T-helper 17 cell (primary cell): Measurements from ENCODE around the gene CBX5. TPM values are rescaled to one million over a fixed set of nuclear protein-coding genes. Genes with fewer than 3 reads are reported as not detected.
A peak's percentile ranks its signal among the peaks of the same experiment; 100 is the strongest.
"Not testable (repeated sequence)": the region's sequence is repeated elsewhere in the genome, so short reads cannot be mapped to it uniquely, and the experiment has no call there.

ENCODE experiments used
- ATAC-seq: fragments of 150-1000 bp; cut with Tn5 transposase; 2 replicates; pipeline ENCODE4 v1.10.0; 2021; ENCODE audit warnings: mild to moderate bottlenecking, moderate library complexity
- DNase-seq, 3 donors: peaks; one replicate each; pipeline versions ENCODE4 v3.0.0 to v3.0.0-alpha.2; 2020 to 2021
- H3K9me3 ChIP-seq: one replicate; pipeline ENCODE4 v1.7.0; 2013; ENCODE audit warnings: low read length, mild to moderate bottlenecking; ENCODE audit not compliant: control insufficient read depth, poor library complexity, severe bottlenecking
- H3K27ac Mint-ChIP-seq: one replicate; pipeline ENCODE4 v1.8.0; 2022; ENCODE audit warnings: mild to moderate bottlenecking, moderate library complexity, mixed read lengths
- H3K27me3 Mint-ChIP-seq: one replicate; pipeline ENCODE4 v1.8.0; 2022; ENCODE audit warnings: mixed read lengths
- H3K36me3 Mint-ChIP-seq: one replicate; pipeline ENCODE4 v1.8.0; 2022; ENCODE audit warnings: low read depth, mixed read lengths
- H3K4me1 Mint-ChIP-seq: one replicate; pipeline ENCODE4 v1.8.0; 2022; ENCODE audit warnings: mild to moderate bottlenecking, mixed read lengths
- H3K4me3 Mint-ChIP-seq: one replicate; pipeline ENCODE4 v1.8.0; 2022; ENCODE audit warnings: mild to moderate bottlenecking, moderate library complexity, mixed read lengths
- total RNA-seq, 4 donors: library from RNA in 2 of 4; stranded (reverse) in 2 of 4; gene quantifications; one replicate each; pipeline ENCODE4 v1.2.3 and lab custom pipeline; 2022 to 2026

CBX5 gene
- total RNA-seq: 10 to 100 TPM; 31.1 to 34.9 TPM
- total RNA-seq (lab: John Stamatoyannopoulos, UW): 70.8 to 72.6 reads per million in 2 donors

DNA sequence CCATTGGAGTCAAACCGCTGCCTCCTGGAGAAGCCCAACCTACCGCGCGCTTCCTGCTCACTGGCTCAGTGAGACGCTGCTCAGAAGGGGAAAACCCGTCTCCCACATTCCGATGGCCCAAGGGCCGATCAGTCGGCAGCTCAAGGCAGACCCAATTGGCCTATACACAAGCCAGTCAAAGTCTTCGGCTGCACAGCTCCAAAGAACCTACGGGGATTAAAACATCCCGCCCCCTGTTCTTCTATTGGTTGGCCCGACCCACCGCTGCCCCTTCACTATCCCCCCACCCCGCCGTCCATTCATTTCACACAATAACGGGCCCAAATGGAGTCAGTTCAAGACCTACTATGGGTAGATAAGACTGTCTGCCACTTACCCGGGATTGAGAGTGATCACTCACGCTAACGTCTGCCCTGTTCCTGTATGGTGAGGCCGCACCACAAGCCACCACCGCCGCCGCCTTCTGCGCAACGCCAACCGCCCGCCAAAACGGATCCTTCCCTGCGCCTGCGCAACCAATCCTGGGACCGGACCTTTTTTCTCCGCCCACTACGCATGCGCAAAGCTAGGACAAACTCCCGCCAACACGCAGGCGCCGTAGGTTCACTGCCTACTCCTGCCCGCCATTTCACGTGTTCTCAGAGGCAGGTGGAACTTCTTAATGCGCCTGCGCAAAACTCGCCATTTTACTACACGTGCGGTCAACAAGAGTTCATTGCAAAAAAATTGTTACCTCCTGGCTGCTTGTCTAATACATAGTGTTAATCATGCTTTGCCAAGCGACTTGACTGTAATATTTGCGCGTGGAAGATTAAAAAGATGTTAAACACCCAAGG, at the start of gene CBX5:
Gene CBX5, minus strand, starts transcription at position 491 of the 836 bp plus-strand sequence. CDS start 22,472 bp downstream, outside the sequence.
- H3K4me3 Mint-ChIP-seq: no peak within 1 kb of the TSS

GRCh38 chr12:54328595-54329337, 48.8 kb upstream of the CBX5 start:
- Mint-ChIP-seq H3K27ac (peak overlapping the region; percentile 82), H3K4me3 (no peak overlapping the region), H3K4me1 (peaks cover 37% of the 10 kb centered on the region), H3K27me3 (no peaks in the 10 kb centered on the region), H3K36me3 (peaks cover 3% of the 10 kb centered on the region)
- DNase-seq: no peak
- H3K9me3 ChIP-seq: no peaks in the 10 kb centered on the region
- no peak for ATAC-seq

More for the DNA sequence above, at the start of gene CBX5:
- DNase-seq (peak; percentile 97 to 99 (median 99)), ATAC-seq (peak; percentile 71)
- H3K27ac Mint-ChIP-seq: no peak within 1 kb of the TSS
- H3K36me3 Mint-ChIP-seq: peaks cover 14% of the 10 kb centered on the region
- peaks cover 5% of the 10 kb centered on the region for H3K9me3 ChIP-seq
- H3K27me3 Mint-ChIP-seq: no peaks in the 10 kb centered on the region
- peaks cover 53% of the 10 kb centered on the region for H3K4me1 Mint-ChIP-seq

DNA sequence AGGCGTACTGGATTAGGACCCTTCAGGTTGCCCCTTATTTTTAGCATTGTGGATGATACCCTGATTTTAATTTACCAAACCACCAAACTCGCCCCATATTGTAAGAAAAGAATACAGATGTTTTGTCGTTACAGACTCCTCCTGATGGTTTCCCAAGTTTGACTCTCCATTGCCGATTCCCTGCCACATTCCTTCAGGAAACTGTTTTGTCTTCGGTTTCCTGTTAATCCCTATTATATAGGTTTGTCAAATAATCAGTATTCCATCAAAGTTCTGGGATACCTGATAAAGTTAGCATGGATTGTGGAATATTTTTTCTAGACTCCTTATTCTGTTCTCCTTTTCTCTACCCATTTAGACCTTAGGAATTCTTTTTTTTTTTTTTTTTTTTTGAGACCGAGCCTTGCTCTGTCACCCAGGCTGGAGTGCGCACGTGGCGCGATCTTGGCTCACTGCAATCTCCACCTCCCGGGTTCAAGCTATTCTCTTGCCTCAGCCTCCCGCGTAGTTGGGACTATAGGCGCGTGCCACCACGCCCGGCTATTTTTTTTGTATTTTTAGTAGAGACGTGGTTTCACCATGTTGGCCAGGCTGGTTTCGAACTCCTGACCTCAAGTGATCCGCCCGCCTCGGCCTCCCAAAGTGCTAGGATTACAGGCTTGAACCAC, 45.7 kb upstream of the CBX5 start:
- H3K9me3 ChIP-seq, H3K27me3 Mint-ChIP-seq, H3K36me3 Mint-ChIP-seq, ATAC-seq, DNase-seq: not testable (repeated sequence)
- Mint-ChIP-seq H3K4me3 (peak overlapping the region; percentile 100), H3K27ac (peak overlapping the region; percentile 99), H3K4me1 (peaks cover 35% of the 10 kb centered on the region)

GRCh38 chr12:54324617-54325441, 44.9 kb upstream of the CBX5 start, which contains the start of gene COPZ1:
COPZ1 (plus strand) TSS chr12:54325131; CDS start chr12:54325164, 33 bp downstream.
- peaks cover 3% of the 10 kb centered on the region for H3K36me3 Mint-ChIP-seq
- no peaks in the 10 kb centered on the region for H3K27me3 Mint-ChIP-seq
- H3K27ac Mint-ChIP-seq: peak within 1 kb of the TSS; percentile 99
- H3K9me3 ChIP-seq: no peaks in the 10 kb centered on the region
- H3K4me1 Mint-ChIP-seq: peaks cover 30% of the 10 kb centered on the region
- peak; percentile 78 to 88 (median 82) for DNase-seq
- H3K4me3 Mint-ChIP-seq: peak within 1 kb of the TSS; percentile 100
- ATAC-seq: peak; percentile 96

- no peaks in the 10 kb centered on the region for H3K27me3 Mint-ChIP-seq
- ATAC-seq: no peak
- H3K36me3 Mint-ChIP-seq: peaks cover 4% of the 10 kb centered on the region
- peaks cover 14% of the 10 kb centered on the region for H3K4me1 Mint-ChIP-seq
- H3K4me3 Mint-ChIP-seq: no peak overlapping the region
- no peak for DNase-seq
- no peak overlapping the region for H3K27ac Mint-ChIP-seq
- no peaks in the 10 kb centered on the region for H3K9me3 ChIP-seq
Observed at GRCh38 chr12:54321363-54321762, 41.4 kb upstream of the CBX5 start.

- not testable (repeated sequence) for H3K9me3 ChIP-seq, H3K4me1 Mint-ChIP-seq, H3K36me3 Mint-ChIP-seq, DNase-seq, H3K27ac Mint-ChIP-seq, H3K27me3 Mint-ChIP-seq, H3K4me3 Mint-ChIP-seq, ATAC-seq
Observed at GRCh38 chr12:54312309-54312708, 32.4 kb upstream of the CBX5 start.

DNA sequence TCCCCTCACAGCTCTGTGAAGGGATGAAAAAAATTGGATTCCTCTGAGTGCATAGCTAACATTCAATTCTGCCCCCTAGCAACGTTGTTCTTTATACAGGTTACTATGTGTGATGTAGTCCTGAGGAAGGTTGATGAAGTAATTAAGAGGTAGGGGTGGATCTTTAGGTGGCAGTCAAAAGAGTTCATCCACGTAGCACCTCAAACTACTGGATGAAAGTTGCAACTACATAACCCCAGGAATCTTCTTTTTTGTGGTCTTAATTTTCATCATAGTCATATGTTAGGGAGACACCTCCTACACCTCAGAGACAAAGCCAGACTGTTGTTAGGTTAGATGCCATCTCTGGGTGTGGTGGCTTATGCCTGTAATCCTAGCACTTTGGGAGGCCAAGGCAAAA, 31.1 kb upstream of the CBX5 start:
- peaks cover 14% of the 10 kb centered on the region for H3K4me1 Mint-ChIP-seq
- H3K36me3 Mint-ChIP-seq: peaks cover 6% of the 10 kb centered on the region
- peaks cover 5% of the 10 kb centered on the region for H3K27me3 Mint-ChIP-seq
- no peak overlapping the region for H3K4me3 Mint-ChIP-seq
- ATAC-seq (no peak), DNase-seq (no peak)
- H3K27ac Mint-ChIP-seq: no peak overlapping the region
- no peaks in the 10 kb centered on the region for H3K9me3 ChIP-seq

DNA sequence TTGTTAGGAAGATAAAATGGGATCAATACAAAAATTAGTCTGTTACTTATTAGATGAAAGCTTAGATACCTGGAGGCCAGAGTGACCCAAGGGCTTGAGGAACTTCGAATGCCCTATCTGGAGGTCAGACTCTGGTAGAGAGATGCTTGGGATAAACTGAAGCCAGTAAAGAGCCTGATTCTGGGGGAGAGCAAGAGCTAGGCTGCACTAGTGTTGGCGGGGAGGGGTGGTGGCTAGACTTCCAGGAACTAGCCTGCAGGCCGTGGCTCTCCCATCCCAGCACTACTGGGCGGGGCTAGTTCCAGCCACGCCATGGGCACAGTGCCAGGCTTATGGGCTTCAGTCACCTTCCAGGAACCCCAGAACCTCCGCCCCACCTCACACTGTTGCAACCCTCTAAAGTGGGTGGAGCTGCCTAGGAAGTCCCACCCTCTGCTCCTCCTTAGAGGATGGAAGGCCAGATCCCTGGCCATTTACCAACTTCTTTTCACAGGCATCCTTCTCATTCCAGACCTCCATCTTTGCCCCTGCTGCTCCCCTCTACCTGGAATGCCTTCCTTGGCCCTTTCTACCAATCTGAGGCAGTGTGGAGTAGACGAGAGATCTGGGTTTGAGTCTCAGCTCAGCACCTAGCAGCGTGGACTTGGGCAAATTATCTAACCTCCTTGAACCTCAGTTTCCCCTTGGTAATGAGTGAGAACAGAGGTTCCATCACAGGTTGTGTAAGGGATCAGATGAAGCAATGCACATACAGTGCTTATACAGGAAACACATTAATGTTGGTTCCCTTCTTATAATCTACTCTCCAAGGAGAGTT, 27.2 kb upstream of the CBX5 start:
- no peak overlapping the region for H3K27ac Mint-ChIP-seq
- ATAC-seq (peak; percentile 41), DNase-seq (no peak)
- peak overlapping the region; percentile 74 for H3K4me3 Mint-ChIP-seq
- peaks cover 4% of the 10 kb centered on the region for H3K36me3 Mint-ChIP-seq
- peaks cover 14% of the 10 kb centered on the region for H3K4me1 Mint-ChIP-seq
- H3K27me3 Mint-ChIP-seq: peaks cover 18% of the 10 kb centered on the region
- no peaks in the 10 kb centered on the region for H3K9me3 ChIP-seq

- peak overlapping the region; percentile 43 for H3K4me3 Mint-ChIP-seq
- peaks cover 26% of the 10 kb centered on the region for H3K4me1 Mint-ChIP-seq
- H3K27me3 Mint-ChIP-seq: peaks cover 46% of the 10 kb centered on the region
Observed at GRCh38 chr12:54304187-54304810, 24.4 kb upstream of the CBX5 start.

GRCh38 chr12:54303640-54304039, 23.7 kb upstream of the CBX5 start:
- no peak for DNase-seq
- H3K4me3 Mint-ChIP-seq: peak overlapping the region; percentile 43
- peaks cover 52% of the 10 kb centered on the region for H3K27me3 Mint-ChIP-seq
- H3K4me1 Mint-ChIP-seq: peaks cover 29% of the 10 kb centered on the region
- ATAC-seq: no peak
- no peaks in the 10 kb centered on the region for H3K9me3 ChIP-seq
- peaks cover 2% of the 10 kb centered on the region for H3K36me3 Mint-ChIP-seq
- H3K27ac Mint-ChIP-seq: no peak overlapping the region

More at GRCh38 chr12:54304187-54304810, 24.4 kb upstream of the CBX5 start:
- no peaks in the 10 kb centered on the region for H3K9me3 ChIP-seq
- DNase-seq (no peak), ATAC-seq (peak; percentile 45)
- H3K27ac Mint-ChIP-seq: no peak overlapping the region
- H3K36me3 Mint-ChIP-seq: peaks cover 2% of the 10 kb centered on the region

DNA sequence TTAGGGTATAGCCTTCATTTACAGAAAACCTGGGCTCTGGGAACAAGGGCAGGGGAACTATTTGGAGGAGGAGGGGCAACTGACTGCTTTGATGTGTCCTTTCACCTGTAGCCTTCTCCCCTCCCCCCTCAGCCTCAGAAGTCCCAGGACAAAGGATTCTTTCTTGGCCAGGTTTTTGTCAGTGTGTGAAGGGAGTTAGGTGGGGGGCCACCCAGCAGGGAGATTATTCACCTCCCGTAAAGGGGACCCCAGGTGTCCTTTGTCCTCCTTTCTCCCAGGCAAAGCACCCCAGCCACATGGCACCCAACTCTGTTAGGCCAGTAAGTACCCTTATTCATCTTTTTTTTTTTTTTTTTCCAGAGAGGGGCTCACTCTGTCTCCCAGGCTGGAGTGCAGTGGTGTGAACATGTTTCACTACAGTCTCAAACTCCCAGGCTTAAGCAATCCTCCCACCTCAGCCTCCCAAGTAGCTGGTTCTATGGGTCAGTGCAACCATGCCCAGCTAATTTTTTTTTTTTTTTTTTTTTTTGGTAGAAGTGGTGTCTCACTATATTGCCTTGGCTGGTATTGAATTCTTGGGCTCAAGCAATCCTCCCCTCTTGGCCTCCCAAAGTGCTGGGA, 21.6 kb upstream of the CBX5 start:
- H3K4me1 Mint-ChIP-seq: peaks cover 23% of the 10 kb centered on the region
- H3K27me3 Mint-ChIP-seq: peaks cover 63% of the 10 kb centered on the region
- ATAC-seq (no peak), DNase-seq (no peak)
- no peak overlapping the region for H3K27ac Mint-ChIP-seq
- no peaks in the 10 kb centered on the region for H3K9me3 ChIP-seq
- no peak overlapping the region for H3K4me3 Mint-ChIP-seq
- H3K36me3 Mint-ChIP-seq: peaks cover 4% of the 10 kb centered on the region
